Activated CD4-positive, alpha-beta T cell treated with anti-CD3 and anti-CD28 coated beads, Interleukin-2, amount 50 U/mL, for 24 hours (primary cell): Measurements from ENCODE around the gene PCSK5.

Source experiments
- DNase-seq, 2 donors: peaks; one replicate each; pipeline ENCODE4 v3.0.0-alpha.2; 2020; ENCODE audit warnings: low read depth in 1 of 2, low spot score in 1 of 2

The PCSK5 gene

GRCh38 chr9:76001459-76001858 is 111.0 kb downstream of the PCSK5 start:
- DNase-seq: no peak

- no peak for DNase-seq
Measured at GRCh38 chr9:76003041-76003440, 112.6 kb downstream of the PCSK5 start.

- no peak for DNase-seq
Measured at GRCh38 chr9:76004526-76004925, 114.1 kb downstream of the PCSK5 start.

GRCh38 chr9:76007935-76008334 is 117.5 kb downstream of the PCSK5 start:
- no peak for DNase-seq

- no peak for DNase-seq
Measured at GRCh38 chr9:76013809-76014208, 123.3 kb downstream of the PCSK5 start.

GRCh38 chr9:76018235-76018634 is 127.8 kb downstream of the PCSK5 start:
- DNase-seq: no peak

GRCh38 chr9:76018761-76019160 is 128.3 kb downstream of the PCSK5 start:
- DNase-seq: no peak

GRCh38 chr9:76020652-76021051 is 130.2 kb downstream of the PCSK5 start:
- DNase-seq: no peak

GRCh38 chr9:76022317-76022716 is 131.8 kb downstream of the PCSK5 start:
- no peak for DNase-seq

- peak in 1 of 2 donors; percentile 16 for DNase-seq
Measured at GRCh38 chr9:76023715-76024195, 133.3 kb downstream of the PCSK5 start.

- no peak for DNase-seq
Measured at GRCh38 chr9:76025286-76025685, 134.8 kb downstream of the PCSK5 start.

- no peak for DNase-seq
Measured at GRCh38 chr9:76026796-76027195, 136.3 kb downstream of the PCSK5 start.

- no peak for DNase-seq
Measured at GRCh38 chr9:76027416-76027815, 136.9 kb downstream of the PCSK5 start.

GRCh38 chr9:76027861-76028260 is 137.4 kb downstream of the PCSK5 start:
- DNase-seq: no peak

- DNase-seq: no peak
Measured at GRCh38 chr9:76032038-76032796, 141.7 kb downstream of the PCSK5 start.

- no peak for DNase-seq
Measured at GRCh38 chr9:76032797-76033373, 142.4 kb downstream of the PCSK5 start.

- no peak for DNase-seq
Measured at GRCh38 chr9:76034049-76034448, 143.6 kb downstream of the PCSK5 start.

GRCh38 chr9:76036762-76037161 is 146.3 kb downstream of the PCSK5 start:
- DNase-seq: no peak

- DNase-seq: no peak
Measured at GRCh38 chr9:76037587-76038225, 147.2 kb downstream of the PCSK5 start.

GRCh38 chr9:76038431-76038830 is 148.0 kb downstream of the PCSK5 start:
- DNase-seq: no peak

GRCh38 chr9:76044266-76044819 is 153.9 kb downstream of the PCSK5 start:
- no peak for DNase-seq

- no peak for DNase-seq
Measured at GRCh38 chr9:76045221-76045620, 154.7 kb downstream of the PCSK5 start.
